Mammary epithelial cell (primary cell): ENCODE results near the gene PLPPR3.

Experiments
- EZH2 ChIP-seq: IDR thresholded peaks from 2 replicates; pipeline ENCODE4 v1.6.1; 2012; ENCODE audit warnings: low read length, inconsistent platforms, borderline replicate concordance
- TF ChIP-seq, protein P1 (sequence below), 2 donors: IDR thresholded peaks in 1 of 2; conservative IDR thresholded peaks in 1 of 2; 2 replicates each; pipeline ENCODE4 v1.5.1; 2011 to 2012; ENCODE audit warnings: inconsistent platforms in 2 of 2, low read length in 2 of 2, mild to moderate bottlenecking in 2 of 2, control low read depth in 1 of 2, low read depth in 1 of 2; ENCODE audit not compliant: insufficient read depth in 1 of 2; ENCODE audit errors: extremely low read depth in 1 of 2

DNA sequence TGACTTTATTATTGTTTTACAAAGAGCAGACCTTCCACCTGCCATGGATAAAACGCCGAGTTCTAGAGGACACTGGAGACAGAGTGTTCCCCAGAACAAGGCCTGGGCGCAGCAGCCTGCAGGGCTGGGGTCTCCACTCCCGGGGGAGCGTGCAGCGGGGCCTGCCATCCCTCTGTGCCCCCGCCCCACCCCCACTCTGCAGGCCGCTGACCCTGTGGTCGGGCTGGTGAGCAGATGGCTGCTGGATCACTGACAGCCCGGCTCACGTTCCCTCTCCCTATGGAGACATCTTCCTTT, 33.1 kb downstream of the PLPPR3 start:
- TF ChIP-seq, protein P1, sequence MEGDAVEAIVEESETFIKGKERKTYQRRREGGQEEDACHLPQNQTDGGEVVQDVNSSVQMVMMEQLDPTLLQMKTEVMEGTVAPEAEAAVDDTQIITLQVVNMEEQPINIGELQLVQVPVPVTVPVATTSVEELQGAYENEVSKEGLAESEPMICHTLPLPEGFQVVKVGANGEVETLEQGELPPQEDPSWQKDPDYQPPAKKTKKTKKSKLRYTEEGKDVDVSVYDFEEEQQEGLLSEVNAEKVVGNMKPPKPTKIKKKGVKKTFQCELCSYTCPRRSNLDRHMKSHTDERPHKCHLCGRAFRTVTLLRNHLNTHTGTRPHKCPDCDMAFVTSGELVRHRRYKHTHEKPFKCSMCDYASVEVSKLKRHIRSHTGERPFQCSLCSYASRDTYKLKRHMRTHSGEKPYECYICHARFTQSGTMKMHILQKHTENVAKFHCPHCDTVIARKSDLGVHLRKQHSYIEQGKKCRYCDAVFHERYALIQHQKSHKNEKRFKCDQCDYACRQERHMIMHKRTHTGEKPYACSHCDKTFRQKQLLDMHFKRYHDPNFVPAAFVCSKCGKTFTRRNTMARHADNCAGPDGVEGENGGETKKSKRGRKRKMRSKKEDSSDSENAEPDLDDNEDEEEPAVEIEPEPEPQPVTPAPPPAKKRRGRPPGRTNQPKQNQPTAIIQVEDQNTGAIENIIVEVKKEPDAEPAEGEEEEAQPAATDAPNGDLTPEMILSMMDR (conservative IDR thresholded peaks at IDR 0.05 in 1 of 2, IDR thresholded peaks at IDR 0.05 in 1 of 2; ENCODE audit: extremely low read depth in 1 of 2, insufficient read depth in 1 of 2, low read depth in 1 of 2, low read length in 2 of 2) = no peak
- TF ChIP-seq EZH2 = no peak
